Astrocyte (in vitro differentiated cells and primary cell): ENCODE results near the gene KLF8.

Source experiments
- CTCF ChIP-seq: IDR thresholded peaks from 2 replicates; pipeline ENCODE4 v1.5.1; 2011; ENCODE audit warnings: low read depth, mild to moderate bottlenecking, inconsistent platforms, low read length, moderate library complexity; ENCODE audit not compliant: insufficient read depth
- EZH2 ChIP-seq: IDR thresholded peaks from 2 replicates; pipeline ENCODE4 v1.6.1; 2012; ENCODE audit warnings: mild to moderate bottlenecking, low read length, inconsistent platforms; ENCODE audit not compliant: insufficient read depth

GRCh38 chrX:56211701-56212100 is 20.5 kb upstream of the KLF8 start:
- TF ChIP-seq CTCF (no peak), EZH2 (no peak)
